ENCODE results near the gene CCDC33.
A peak's percentile ranks its signal among the peaks of the same experiment; 100 is the strongest.

CCDC33 gene

DNA sequence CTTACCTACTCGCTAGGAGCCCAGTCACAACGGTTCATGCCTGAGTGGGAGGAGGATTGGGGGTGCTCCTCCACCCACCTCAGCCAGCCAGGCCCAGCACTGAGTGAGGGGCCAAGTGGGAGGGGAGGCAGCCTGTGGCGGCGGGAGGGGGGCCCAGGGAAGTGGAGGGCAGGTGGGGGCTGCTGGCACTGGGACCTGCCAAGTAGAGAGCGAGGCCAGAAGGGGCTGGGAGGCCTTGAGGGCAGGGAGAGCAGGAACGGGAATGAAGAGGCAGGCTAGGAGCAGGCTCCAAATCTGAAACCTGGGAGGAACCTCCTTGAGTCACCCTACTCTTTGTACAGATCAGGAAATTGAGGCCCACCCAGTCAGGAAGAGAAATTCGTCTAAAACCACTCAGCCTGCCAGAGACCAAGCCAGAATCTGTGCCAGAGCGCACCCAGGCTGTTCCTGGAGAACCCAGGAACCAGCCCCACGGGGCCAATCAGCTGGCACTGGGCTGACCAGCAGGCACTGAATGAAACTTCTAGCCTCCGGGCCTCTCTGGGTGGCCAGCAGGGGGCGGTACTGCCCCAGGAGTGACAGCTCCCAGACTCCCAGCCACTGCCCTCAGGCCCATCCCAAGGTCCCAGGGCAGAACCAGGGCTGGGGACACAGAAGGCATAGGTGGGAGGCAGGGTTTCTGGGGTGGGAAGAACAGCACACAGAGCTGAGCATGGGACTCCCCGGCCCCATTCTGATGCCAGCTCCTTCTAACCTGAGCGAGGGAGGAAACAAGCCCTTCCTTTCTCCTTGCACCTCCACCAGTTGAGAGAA, 146.1 kb downstream of the CCDC33 start:
- DNase-seq (ENCODE audit: low spot score) = peak; percentile 94

- no peak for DNase-seq (ENCODE audit: low spot score)
Measured at GRCh38 chr15:74383286-74383685, 147.2 kb downstream of the CCDC33 start.

DNA sequence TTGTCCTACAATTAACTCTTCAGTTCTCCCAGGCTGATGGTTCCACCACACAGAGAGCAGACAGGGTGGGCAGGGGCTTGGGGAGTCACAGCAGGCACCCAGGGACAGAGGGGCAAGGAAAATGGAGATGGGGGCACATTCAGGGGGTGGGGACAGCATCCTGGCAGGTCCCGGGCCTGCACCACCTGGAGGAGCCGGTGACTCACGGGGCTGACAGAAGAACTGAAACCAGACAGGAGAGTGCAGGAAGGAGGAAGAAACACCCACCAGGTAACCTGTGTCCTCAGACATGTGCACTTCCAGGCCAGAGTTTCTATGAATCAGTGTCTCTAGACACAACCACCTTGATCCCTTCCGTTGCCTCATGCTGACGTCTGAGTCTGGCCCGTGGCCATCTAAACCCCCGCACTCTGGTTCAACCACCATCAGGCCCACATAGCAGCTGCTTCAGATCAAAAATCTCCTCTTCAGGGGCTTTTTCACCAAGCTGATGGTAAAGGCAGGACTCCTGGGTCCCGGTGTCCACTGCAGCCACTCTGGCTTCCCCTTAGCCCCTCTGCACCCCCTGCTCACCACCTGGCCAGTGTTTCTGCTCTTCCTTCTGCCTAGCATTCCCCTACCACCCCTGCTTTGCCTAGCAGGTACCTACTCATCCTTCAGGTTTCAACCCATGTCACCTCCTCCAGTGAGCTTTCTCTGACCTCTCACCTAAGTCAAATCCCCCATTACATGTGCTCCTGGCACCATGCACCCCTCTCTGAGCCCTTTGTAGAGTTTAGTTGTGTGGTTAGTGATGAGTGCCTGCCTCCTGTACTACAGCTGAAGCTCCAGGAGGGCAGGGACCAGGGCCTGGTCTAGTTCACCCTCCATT, 147.8 kb downstream of the CCDC33 start:
- no peak for DNase-seq (ENCODE audit: low spot score)

DNA sequence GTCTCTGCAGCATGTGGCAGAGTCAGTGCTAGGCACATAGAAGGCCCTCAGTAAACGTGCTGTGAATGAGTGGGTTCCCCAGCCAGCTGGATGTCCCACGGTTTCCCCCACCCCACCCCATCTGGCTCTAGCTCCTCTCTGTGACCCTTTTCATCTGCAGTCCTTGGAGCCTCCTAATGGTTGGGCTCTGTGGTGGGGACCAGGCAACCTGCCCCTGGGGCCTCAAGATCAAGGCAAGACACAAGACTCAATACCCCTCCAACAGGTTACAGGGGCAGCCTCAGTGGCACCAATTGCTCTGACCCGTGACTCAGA, 148.4 kb downstream of the CCDC33 start:
- no peak for DNase-seq (ENCODE audit: low spot score)

DNA sequence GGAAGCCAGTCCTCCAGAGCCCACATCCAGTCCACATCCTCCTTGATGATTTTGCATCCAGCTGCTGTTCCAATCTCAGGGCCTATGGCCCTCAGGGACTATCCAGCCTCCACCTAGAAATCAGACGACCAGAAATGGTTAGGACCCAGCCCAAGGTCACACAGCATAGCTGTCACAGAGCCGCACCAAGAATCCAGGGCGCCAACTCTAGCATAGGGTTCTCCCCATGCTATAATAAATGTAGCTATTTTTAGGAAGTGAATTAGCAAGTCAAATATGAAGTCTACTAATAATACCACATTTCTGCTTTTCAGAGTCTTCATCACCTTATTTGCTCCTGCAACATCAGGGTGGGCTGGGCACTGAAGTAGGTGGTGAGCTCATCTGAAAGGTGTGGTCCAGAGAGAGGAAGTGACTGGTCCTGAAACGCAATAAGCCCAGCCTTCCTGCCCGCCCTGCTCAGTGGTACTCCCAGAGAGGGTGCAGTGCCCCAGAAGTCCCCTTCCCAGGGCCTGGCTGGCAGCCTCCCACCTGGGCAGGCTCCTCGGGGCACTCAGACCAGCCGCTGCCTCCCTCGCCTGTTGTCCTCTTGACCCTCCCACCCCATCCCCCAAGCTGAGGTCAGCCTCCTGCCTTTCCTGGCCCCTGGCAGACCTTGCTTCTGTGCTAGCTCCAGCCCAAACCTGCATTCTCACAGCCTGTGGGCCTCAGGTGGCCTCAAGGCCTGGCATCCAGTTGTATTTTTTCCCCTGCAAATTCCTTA, 148.9 kb downstream of the CCDC33 start:
- DNase-seq (ENCODE audit: low spot score) = no peak

DNA sequence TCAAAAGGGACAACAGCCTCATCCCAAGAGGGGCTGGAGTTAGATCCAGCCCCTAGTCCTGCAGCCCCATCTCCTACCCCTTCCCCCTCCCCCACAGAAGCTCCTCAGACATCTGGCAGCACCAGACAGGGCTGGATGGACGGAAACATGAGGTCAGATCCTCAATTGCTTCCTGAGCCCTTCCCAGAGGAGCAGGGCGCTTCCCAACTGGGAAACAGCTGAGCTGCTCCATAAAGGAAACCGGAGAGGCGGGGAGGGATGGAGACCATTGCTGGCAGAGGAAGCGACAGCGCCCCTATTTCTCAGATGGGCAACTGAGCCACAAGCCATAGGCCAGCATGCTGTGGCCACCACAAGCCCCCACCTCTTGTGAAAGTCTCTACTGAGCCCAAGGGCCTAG, 149.6 kb downstream of the CCDC33 start:
- no peak for DNase-seq (ENCODE audit: low spot score)
